WTC11 (cell line): ENCODE data around the gene CBX2.

Experiments
- CTCF ChIP-seq: fragments of 200-600 bp; IDR thresholded peaks from 2 replicates; pipeline ENCODE4 v1.8.0; 2022; ENCODE audit warnings: antibody characterized with exemption
- ESRRA ChIP-seq: sonication (generic); formaldehyde crosslinking; IDR thresholded peaks from 2 replicates; pipeline ENCODE4 v1.8.1; 2022; ENCODE audit warnings: mild to moderate bottlenecking, missing genetic modification reagents, borderline replicate concordance
- HMGXB4 ChIP-seq: sonication (generic); formaldehyde crosslinking; IDR thresholded peaks from 2 replicates; pipeline ENCODE4 v1.8.1; 2023; ENCODE audit warnings: mild to moderate bottlenecking, moderate library complexity, missing genetic modification reagents
- TP53 ChIP-seq: sonication (generic); formaldehyde crosslinking; IDR thresholded peaks from 2 replicates; pipeline ENCODE4 v1.8.1; 2023; ENCODE audit warnings: mild to moderate bottlenecking, missing genetic modification reagents

GRCh38 chr17:79737046-79737921 is 40.7 kb upstream of the CBX2 start:
- no peak for TF ChIP-seq ESRRA (CRISPR knock-in tag)
- no peak for TF ChIP-seq TP53 (CRISPR knock-in tag)
- TF ChIP-seq HMGXB4 (CRISPR knock-in tag): no peak
- TF ChIP-seq CTCF: no peak
